GM21515 (cell line): ENCODE data around the gene CFD.
"Not testable (repeated sequence)": the region's sequence is repeated elsewhere in the genome, so short reads cannot be mapped to it uniquely, and the experiment has no call there.

ENCODE experiments used
- ATAC-seq: cut with Tn5 transposase; IDR thresholded peaks from one replicate; pipeline ENCODE4 v1.9.1; 2021; ENCODE audit not compliant: unreplicated experiment

Gene CFD

GRCh38 chr19:858868-859843 lies at the start of gene CFD:
TSS of gene CFD (plus strand) at chr19:859664. CDS start at chr19:859690, 26 bp downstream.
- no peak for ATAC-seq

DNA sequence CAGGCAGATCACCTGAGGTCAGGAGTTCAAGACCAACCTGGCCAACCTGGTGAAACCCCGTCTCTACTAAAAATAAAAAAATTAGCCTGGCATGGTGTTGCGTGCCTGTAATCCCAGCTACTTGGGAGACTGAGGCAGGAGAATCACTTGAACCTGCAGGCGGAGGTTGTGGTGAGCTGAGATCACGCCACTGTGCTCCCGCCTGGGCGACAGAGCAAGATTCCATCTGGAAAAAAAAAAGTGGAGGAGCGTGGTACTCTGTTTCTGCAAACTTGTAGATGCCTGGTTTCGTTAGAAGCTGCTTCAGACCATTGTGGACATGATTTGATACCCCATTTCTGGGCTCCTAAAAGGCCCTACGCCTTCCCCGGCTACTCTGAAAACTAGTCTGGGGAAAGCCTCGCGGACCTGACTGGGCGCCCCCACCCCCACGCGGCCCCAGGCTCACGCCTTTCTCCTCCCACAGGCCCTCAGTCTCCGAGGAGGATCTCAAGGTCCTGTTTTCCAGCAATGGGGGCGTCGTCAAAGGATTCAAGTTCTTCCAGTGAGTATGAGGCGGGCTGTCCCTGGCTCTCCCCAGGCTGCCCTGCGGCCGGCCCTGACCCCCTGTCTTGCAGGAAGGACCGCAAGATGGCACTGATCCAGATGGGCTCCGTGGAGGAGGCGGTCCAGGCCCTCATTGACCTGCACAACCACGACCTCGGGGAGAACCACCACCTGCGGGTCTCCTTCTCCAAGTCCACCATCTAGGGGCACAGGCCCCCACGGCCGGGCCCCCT lies 49.2 kb upstream of the CFD start:
- no peak for ATAC-seq

DNA sequence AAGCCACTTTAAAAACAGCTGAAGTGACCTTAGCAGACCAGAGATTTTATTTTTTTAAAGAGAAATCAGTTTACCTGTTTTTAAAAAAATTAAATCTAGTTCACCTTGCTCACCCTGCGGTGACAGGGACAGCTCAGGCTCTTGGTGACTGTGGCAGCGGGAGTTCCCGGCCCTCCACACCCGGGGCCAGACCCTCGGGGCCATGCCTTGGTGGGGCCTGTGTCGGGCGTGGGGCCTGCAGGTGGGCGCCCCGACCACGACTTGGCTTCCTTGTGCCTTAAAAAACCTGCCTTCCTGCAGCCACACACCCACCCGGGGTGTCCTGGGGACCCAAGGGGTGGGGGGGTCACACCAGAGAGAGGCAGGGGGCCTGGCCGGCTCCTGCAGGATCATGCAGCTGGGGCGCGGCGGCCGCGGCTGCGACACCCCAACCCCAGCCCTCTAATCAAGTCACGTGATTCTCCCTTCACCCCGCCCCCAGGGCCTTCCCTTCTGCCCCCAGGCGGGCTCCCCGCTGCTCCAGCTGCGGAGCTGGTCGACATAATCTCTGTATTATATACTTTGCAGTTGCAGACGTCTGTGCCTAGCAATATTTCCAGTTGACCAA lies 48.5 kb upstream of the CFD start:
- ATAC-seq: no peak

- ATAC-seq: no peak
These were observed 47.9 kb upstream of the CFD start for GRCh38 chr19:811506-812048.

- no peak for ATAC-seq
These were observed 47.3 kb upstream of the CFD start for GRCh38 chr19:812049-812746.

- no peak for ATAC-seq
These were observed 46.7 kb upstream of the CFD start for GRCh38 chr19:812747-813218.

DNA sequence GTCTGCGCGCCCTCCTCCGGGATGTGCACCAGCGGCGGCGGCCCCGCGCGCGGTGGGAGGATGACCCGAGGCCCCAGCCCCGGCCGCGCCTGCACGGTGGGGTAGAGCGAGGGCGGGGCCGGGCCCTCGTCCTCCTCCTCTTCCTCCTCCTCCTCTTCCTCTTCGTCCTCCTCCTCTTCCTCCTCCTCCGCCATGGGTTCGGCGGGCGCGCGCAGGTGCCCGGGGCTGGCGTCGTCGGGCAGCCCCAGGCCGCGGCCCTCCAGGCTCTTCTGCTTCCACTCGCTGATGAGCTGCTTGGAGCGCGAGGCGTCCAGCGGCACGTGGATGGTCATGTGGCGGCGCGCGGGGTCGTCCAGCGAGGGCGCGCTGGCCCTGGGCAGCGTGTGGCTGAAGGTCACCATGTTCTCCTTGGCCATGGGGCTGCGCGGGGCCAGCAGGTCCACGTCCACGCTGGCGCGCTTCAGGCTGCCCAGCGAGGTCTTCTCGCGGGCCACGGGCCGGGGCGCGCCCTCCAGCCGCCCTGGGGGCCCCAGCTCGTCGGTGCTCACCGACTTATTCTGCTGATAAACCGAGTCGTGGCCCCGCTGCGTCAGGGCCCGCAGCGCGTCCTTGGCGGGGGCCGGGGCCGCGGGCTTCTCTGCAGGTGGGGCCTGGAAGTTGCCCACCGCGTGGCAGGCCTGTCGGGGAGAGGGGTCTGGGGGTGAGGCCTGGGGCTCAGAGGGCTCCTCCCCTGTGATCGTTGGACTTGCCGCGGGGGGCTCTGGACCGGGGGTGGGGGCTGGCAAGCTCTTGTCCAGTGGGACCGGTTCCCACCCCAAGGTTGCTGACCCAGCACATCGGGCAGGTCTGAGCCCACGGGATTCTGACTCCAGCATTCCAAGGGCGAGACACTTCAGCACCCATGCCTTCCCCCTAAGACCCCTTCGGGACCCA lies 46.0 kb upstream of the CFD start:
- no peak for ATAC-seq

DNA sequence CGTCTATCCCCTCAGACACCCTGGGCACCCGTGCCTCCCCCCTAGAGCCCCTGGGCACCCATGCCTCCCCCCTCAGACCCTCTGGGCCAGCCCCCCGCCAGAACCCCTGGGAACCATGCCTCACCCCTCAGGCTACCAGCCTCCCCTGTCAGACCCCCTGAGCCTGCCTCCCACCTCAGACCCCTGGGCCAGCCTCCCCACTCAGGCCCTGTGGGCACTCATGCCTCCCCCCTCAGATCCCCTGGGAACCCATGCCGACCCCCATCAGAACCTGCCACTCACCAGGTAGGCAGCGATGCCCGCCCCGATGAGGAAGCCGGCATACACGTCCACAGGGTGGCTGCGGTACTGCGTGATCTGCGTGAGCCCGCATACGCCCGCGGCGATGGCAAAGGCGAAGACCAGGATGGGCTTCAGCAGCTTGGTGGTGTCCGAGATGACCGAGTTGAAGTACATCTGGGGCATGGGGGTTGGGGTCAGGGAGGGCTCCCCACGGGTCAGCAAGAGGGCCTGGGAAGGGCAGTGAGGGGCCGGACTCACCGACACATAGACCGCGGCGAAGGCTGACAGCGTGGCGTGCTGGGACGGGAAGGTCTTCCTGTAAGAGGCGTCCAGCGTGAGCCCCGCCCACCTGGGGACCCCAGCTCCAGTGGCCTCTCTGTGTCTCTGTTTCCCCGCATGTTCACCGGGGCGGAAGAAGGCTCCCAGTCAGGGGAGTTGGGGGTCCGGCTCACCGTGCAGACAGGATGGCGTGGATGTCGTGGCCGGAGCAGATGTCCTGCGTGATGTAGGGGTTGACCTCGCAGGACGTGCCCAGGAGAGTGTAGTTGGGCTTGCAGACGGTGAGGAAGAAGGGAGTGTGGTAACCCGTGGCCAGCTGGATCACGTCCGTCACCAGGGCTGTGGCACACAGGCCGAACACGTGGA lies 45.0 kb upstream of the CFD start:
- ATAC-seq: no peak

DNA sequence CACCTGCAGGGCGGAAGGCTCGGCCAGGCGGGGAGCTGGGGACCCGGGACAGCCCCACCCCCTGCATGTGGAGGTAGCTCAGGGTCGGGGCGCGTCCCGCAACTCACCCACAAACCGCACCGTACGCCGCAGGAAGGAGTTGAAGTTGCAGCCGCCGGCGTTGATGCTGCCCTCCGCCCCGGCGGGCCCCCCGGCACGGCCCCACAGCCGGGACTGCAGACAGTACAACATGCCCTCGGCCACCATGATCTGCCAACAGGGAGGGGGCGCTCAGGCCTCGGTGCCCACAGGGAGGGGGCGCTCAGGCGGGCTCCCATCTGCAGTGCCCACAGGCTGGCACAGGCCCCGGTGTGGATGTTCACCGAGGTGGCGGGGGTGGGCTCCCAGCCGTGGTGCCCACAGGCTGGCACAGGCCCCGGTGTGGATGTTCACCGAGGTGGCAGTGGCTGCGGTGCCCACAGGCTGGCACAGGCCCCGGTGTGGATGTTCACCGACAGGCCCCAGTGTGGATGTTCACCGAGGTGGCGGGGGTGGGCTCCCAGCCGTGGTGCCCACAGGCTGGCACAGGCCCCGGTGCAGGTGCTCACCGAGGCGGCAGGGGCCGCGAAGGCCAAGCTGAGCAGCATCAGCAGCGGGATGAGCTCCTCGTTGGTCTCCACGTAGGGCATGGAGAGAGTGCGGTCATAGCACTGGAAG lies 44.2 kb upstream of the CFD start:
- ATAC-seq: no peak

- no peak for ATAC-seq
These were observed 43.5 kb upstream of the CFD start for GRCh38 chr19:815775-816499.

DNA sequence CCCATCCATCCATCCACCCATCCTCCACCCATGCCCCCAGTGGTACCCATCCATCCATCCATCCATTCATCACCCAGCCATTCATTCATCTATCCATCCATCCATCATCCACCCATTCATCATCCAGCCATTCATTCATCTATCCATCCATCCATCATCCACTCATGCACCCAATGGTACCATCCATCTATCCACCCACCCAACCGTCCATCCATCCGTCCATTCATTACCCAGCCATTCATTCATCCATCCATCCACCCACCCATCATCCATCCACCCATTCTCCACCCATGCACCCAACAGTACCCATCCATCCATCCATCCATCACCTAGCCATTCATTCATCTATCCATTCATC lies 43.0 kb upstream of the CFD start:
- no peak for ATAC-seq

DNA sequence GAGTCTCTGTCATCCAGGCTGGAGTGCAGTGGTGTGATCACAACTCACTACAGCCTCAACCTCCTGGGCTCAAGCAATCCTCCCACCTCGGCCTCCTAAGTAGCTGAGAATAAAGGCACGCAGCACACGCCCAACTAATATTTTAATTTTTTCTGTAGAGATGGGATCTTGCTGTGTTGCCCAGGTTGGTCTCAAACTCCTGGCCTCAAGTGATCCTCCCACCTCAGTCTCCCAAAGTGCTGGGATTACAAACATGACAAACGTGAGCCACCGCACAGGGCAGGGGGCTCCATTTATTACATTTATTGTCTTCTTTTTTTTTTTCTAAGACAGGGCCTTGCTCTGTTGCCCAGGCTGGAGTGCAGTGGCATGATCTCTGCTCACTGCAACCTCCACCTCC lies 39.3 kb upstream of the CFD start:
- not testable (repeated sequence) for ATAC-seq

- ATAC-seq: no peak
These were observed 38.1 kb upstream of the CFD start for GRCh38 chr19:821231-821824.

- no peak for ATAC-seq
These were observed 37.5 kb upstream of the CFD start, which contains the start of gene PLPPR3 for GRCh38 chr19:821825-822503. TSS of gene PLPPR3 (minus strand) at chr19:821955. CDS start at chr19:821559, 396 bp downstream.

DNA sequence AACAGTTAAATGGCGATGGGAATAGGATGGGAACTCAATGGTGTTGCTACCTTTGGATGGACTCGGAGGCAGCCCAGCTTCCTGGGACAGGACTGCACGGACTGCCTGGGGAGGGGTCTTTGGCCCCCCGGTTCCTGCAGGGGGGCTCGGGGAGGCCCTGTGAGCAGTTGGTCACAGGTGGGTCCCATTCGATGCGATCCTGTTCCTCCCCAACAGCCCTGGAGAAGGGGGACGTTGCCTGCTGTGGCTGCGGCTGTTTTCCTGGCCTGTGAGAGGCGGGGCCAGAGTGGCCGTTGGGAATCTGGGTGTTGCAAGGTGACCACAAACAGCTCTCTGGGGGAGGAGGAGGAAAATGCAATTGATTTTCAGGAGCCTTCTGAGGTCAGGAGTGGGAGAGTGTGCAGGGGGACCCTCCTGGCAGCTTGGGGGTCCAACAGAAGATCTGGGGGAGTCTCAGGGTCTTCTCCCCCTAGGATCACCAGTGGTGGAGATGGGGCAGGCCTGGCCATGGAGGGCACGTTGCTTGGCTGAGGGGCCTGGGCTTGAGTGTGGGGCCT lies 35.8 kb upstream of the CFD start:
- no peak for ATAC-seq

GRCh38 chr19:824885-825284 lies 34.6 kb upstream of the CFD start:
- ATAC-seq: no peak
